ENCODE data around the gene TTLL13. TPM values are rescaled to one million over a fixed set of nuclear protein-coding genes. Genes with fewer than 3 reads are reported as not detected.

TTLL13 gene
- total and polyA plus RNA-seq, 8 donors, result 0.10 TPM; not detected in 7

DNA sequence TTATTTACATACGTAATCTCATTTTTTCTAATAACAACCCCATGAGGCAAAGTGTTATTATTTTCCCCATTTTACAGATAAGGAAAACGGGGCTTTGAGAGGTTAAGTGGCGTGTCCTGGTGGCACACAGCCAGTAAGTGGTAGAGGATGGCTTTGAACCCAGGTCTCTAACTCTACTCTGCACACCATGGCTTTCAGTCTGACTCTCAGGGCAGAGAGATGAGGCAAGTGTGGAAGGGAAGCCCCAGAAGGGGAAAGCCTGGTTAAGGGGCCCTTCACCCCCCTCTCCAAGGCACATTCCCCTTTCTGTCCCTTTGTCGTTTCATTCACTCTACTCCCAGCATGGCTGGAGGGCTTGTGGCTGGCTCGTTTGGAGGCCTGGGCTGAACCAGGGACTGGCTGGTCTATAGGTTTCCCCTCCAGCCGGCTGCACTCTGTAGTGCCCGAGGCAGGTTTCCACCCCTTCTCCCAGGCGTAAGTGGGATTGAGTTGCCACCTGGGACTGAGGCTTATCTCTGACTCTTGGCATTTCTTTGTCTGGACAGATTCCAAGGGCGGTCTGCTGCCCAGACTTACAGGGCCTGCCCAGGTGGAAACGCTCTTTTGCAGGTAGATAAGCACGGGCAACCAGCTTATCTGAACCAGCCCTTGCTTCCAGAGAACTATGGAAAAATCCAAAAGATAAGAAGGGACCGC lies 36.1 kb upstream of the TTLL13 start:
- Histone ChIP-seq H3K36me3 (peaks cover 10 to 33% (median 18%) of the 10 kb centered on the region in 4 donors), H3K4me3 (no peak overlapping the region), H3K4me1 (peaks cover 39 to 62% (median 52%) of the 10 kb centered on the region in 4 donors), H3K27ac (peak overlapping the region; percentile 78 to 89 (median 84)), H3K9me3 (no peaks in the 10 kb centered on the region), H3K27me3 (no peaks in the 10 kb centered on the region)
- TF ChIP-seq, protein P1, sequence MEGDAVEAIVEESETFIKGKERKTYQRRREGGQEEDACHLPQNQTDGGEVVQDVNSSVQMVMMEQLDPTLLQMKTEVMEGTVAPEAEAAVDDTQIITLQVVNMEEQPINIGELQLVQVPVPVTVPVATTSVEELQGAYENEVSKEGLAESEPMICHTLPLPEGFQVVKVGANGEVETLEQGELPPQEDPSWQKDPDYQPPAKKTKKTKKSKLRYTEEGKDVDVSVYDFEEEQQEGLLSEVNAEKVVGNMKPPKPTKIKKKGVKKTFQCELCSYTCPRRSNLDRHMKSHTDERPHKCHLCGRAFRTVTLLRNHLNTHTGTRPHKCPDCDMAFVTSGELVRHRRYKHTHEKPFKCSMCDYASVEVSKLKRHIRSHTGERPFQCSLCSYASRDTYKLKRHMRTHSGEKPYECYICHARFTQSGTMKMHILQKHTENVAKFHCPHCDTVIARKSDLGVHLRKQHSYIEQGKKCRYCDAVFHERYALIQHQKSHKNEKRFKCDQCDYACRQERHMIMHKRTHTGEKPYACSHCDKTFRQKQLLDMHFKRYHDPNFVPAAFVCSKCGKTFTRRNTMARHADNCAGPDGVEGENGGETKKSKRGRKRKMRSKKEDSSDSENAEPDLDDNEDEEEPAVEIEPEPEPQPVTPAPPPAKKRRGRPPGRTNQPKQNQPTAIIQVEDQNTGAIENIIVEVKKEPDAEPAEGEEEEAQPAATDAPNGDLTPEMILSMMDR (IDR thresholded peaks at IDR 0.05), result no peak
- TF ChIP-seq POLR2AphosphoS5 (IDR thresholded peaks at IDR 0.05) (peak in 2 of 3 donors; percentile 72 to 85), EP300 (IDR thresholded peaks at IDR 0.05) (no peak), POLR2A (IDR thresholded peaks at IDR 0.05) (no peak)
- intact Hi-C loops (cut with DNase I; ENCODE audit: low total_unique reads), result no loop called here
- WGBS, 5 donors, result 27 to 61% (median 37%) methylated on average over 11 to 12 of the region's 12 CpGs
- DNase-seq, result peak; percentile 88 to 90

DNA sequence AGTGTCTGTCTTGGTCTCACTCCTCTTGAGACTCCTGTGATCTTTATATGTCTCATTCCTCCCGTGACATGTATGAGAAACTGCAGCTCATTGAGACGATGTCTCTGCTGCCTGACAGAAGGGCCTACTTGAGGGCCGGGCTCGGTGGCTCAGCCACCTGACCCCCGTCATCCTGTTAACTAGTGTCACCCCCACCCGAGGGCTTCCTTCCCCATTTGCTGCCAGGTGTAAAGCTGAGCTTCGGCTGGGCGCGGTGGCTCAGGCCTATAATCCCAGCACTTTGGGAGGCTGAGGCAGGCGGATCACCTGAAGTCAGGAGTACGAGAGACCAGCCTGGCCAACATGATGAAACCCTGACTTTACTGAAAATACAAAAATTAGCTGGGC lies 35.5 kb upstream of the TTLL13 start:
- WGBS, 5 donors, result 34 to 76% (median 62%) methylated on average over 11 of the region's 11 CpGs

DNA sequence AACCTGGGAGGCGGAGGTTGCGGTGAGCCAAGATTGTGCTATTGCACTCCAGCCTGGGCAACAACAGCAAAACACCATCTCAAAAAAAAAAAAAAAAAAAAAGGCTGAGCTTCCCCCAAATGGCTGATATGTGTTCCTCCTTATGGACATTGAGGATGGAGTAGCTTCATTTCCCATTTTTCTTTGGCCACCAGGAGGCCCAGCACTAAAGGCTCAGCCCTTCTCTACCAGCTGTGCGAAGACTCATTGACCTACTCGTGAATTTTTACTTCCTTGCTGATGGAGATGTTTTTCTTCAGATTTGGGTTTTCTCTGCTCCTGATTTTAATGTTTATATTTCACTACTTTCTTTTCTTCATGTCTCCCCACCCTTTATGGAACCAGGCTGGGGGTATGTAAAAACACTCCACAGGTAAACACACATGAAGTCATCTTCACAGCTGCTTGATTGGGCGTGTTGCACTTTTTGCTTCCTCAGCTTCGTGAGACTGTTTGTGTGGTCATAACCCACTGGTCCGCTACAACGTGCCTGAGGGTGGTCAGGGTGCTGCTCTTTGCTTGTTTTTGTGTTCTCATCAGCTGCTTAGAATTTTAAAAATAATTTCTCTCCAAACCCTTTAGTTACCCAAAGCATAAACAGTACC lies 34.7 kb upstream of the TTLL13 start:
- Histone ChIP-seq H3K36me3 (peaks cover 13 to 34% (median 26%) of the 10 kb centered on the region in 4 donors), H3K4me3 (no peak overlapping the region), H3K4me1 (peaks cover 44 to 67% (median 50%) of the 10 kb centered on the region in 4 donors), H3K27ac (peak overlapping the region; percentile 78 to 89 (median 84)), H3K27me3 (no peaks in the 10 kb centered on the region), H3K9me3 (no peaks in the 10 kb centered on the region)
- intact Hi-C loops (cut with DNase I; ENCODE audit: low total_unique reads), result no loop called here
- 68 to 73% (median 72%) methylated on average over 8 of the region's 8 CpGs for WGBS, 5 donors
- TF ChIP-seq, protein P1 (IDR thresholded peaks at IDR 0.05), result peak in 2 of 7 experiments; percentile 9 to 15
- TF ChIP-seq EP300 (IDR thresholded peaks at IDR 0.05) (no peak), POLR2AphosphoS5 (IDR thresholded peaks at IDR 0.05) (no peak), POLR2A (IDR thresholded peaks at IDR 0.05) (no peak)
- DNase-seq, result no peak

More for the DNA sequence above, 35.5 kb upstream of the TTLL13 start:
- H3K27me3 ChIP-seq, result no peaks in the 10 kb centered on the region
- peaks cover 39 to 62% (median 52%) of the 10 kb centered on the region in 4 donors for H3K4me1 ChIP-seq
- no peak for DNase-seq
- peak overlapping the region; percentile 78 to 89 (median 84) for H3K27ac ChIP-seq
- peaks cover 13 to 36% (median 22%) of the 10 kb centered on the region in 4 donors for H3K36me3 ChIP-seq
- no peak overlapping the region for H3K4me3 ChIP-seq
- TF ChIP-seq, protein P1 (IDR thresholded peaks at IDR 0.05), result no peak
- TF ChIP-seq EP300 (IDR thresholded peaks at IDR 0.05) (no peak), POLR2A (IDR thresholded peaks at IDR 0.05) (no peak), POLR2AphosphoS5 (IDR thresholded peaks at IDR 0.05) (no peak)
- intact Hi-C loops (cut with DNase I; ENCODE audit: low total_unique reads), result no loop called here
- no peaks in the 10 kb centered on the region for H3K9me3 ChIP-seq

DNA sequence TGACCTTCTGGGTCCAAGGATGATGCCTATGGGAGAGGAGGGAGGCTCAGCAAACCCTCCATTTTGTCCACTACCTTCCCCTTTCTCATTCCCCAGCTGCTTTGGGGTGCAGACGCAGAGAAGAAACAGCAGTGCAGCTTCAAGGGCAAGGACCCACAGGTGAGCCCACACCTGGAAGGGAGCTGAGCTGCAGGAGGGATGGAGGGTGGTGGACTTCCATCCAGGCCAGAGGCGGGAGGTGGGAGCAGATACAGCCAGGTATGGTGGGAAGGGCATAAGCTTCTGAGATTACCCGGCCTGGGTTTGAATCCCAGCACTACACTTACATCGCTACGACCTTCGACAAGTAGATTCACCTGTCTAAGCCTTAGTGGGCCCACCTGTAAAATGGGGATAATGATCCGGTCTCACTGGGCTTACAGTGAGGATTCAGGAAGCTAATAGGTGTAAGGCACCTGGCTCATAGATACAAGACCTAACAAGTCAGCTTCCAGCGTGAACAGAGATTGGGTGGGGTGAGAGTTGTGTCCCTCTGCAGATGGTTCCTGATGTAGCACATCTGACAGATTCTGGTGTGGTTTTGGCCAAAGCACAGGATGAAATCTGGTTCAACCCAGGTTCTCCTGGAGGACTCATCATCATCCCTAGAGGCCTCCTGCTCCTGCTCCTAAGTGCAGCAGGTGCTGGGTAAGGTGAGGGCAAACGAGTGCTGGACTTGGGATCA lies 31.5 kb upstream of the TTLL13 start:
- TF ChIP-seq, protein P1 (IDR thresholded peaks at IDR 0.05), result no peak
- TF ChIP-seq POLR2AphosphoS5 (IDR thresholded peaks at IDR 0.05), result no peak
- no peak for TF ChIP-seq POLR2A (IDR thresholded peaks at IDR 0.05)
- no peak overlapping the region for H3K27ac ChIP-seq
- H3K4me3 ChIP-seq, result no peak overlapping the region
- H3K36me3 ChIP-seq, result peaks cover 17 to 57% (median 47%) of the 10 kb centered on the region in 4 donors
- no peaks in the 10 kb centered on the region for H3K27me3 ChIP-seq
- peaks cover 29 to 50% (median 32%) of the 10 kb centered on the region in 4 donors for H3K4me1 ChIP-seq
- intact Hi-C loops (cut with DNase I; ENCODE audit: low total_unique reads), result no loop called here
- no peak for DNase-seq
- H3K9me3 ChIP-seq, result no peaks in the 10 kb centered on the region
- WGBS, 5 donors, result 73 to 94% (median 90%) methylated on average over 8 to 9 of the region's 9 CpGs
